Astrocyte (in vitro differentiated cells and primary cell): ENCODE measurements around the gene DNAJA1.
"Not testable (repeated sequence)": the region's sequence is repeated elsewhere in the genome, so short reads cannot be mapped to it uniquely, and the experiment has no call there.

ENCODE experiments used
- EZH2 ChIP-seq: IDR thresholded peaks from 2 replicates; pipeline ENCODE4 v1.6.1; 2012; ENCODE audit warnings: mild to moderate bottlenecking, low read length, inconsistent platforms; ENCODE audit not compliant: insufficient read depth
- TF ChIP-seq, protein P1 (sequence below): IDR thresholded peaks from 2 replicates; pipeline ENCODE4 v1.5.1; 2011; ENCODE audit warnings: low read depth, mild to moderate bottlenecking, inconsistent platforms, low read length, moderate library complexity; ENCODE audit not compliant: insufficient read depth

DNA sequence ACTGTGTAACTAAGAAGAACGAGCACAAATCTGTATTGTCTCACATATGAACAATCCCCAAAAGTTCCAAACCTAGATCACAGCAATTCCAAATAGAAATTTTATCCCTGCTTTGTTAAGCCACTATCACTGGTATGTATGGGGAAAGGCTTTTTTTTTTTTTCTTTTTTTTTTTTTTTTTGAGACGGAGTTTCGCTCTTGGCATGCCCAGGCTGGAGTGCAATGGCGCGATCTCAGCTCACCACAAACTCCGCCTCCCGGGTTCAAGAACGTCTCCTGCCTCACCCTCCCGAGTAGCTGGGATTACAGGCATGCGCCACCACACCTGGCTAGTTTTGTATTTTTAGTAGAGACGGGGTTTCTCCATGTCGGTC lies 24.4 kb upstream of the DNAJA1 start:
- TF ChIP-seq, protein P1, sequence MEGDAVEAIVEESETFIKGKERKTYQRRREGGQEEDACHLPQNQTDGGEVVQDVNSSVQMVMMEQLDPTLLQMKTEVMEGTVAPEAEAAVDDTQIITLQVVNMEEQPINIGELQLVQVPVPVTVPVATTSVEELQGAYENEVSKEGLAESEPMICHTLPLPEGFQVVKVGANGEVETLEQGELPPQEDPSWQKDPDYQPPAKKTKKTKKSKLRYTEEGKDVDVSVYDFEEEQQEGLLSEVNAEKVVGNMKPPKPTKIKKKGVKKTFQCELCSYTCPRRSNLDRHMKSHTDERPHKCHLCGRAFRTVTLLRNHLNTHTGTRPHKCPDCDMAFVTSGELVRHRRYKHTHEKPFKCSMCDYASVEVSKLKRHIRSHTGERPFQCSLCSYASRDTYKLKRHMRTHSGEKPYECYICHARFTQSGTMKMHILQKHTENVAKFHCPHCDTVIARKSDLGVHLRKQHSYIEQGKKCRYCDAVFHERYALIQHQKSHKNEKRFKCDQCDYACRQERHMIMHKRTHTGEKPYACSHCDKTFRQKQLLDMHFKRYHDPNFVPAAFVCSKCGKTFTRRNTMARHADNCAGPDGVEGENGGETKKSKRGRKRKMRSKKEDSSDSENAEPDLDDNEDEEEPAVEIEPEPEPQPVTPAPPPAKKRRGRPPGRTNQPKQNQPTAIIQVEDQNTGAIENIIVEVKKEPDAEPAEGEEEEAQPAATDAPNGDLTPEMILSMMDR: not testable (repeated sequence)
- TF ChIP-seq EZH2: not testable (repeated sequence)
